ENCODE measurements around the gene APELA.

Gene APELA

GRCh38 chr4:164874789-164875188, 2.2 kb upstream of the APELA start:
- TF ChIP-seq EZH2phosphoT487 (IDR thresholded peaks at IDR 0.05; ENCODE audit: low read length): no peak
- TF ChIP-seq EZH2 (optimal IDR thresholded peaks at IDR 0.05; ENCODE audit: low read depth, low read length): no peak
- no peak for TF ChIP-seq CTCF (IDR thresholded peaks at IDR 0.05; ENCODE audit: low read length)

GRCh38 chr4:164880489-164881262, 3.7 kb downstream of the APELA start:
- H3K4me1 ChIP-seq (ENCODE audit: low read length): no peaks in the 10 kb centered on the region
- H3K79me2 ChIP-seq (ENCODE audit: low read length): no peaks in the 10 kb centered on the region
- DNase-seq: no peak
- no peaks in the 10 kb centered on the region for H4K20me1 ChIP-seq (ENCODE audit: insufficient read depth, low read length)
- H2AFZ ChIP-seq (ENCODE audit: low read length): no peak overlapping the region
- no peaks in the 10 kb centered on the region for H3K9me2 ChIP-seq (replicated peaks; ENCODE audit: insufficient read depth, low read length)
- H3K27ac ChIP-seq (ENCODE audit: low read length): no peak overlapping the region
- no peaks in the 10 kb centered on the region for H3K9me3 ChIP-seq (replicated peaks; ENCODE audit: insufficient read depth, low read length)
- no peak overlapping the region for H3K9ac ChIP-seq (ENCODE audit: low read length)
- H3K36me3 ChIP-seq (replicated peaks; ENCODE audit: insufficient read depth, low read length): no peaks in the 10 kb centered on the region
- H3K27me3 ChIP-seq (replicated peaks; ENCODE audit: insufficient read depth, low read length): no peaks in the 10 kb centered on the region
- H3K4me2 ChIP-seq (ENCODE audit: low read depth, low read length): no peak overlapping the region
- no peaks in the 10 kb centered on the region for H3F3A ChIP-seq (ENCODE audit: insufficient read depth, low read length)
- no peak overlapping the region for H3K4me3 ChIP-seq (ENCODE audit: low read length)
- TF ChIP-seq EZH2 (optimal IDR thresholded peaks at IDR 0.05; ENCODE audit: low read depth, low read length) (no peak), CTCF (IDR thresholded peaks at IDR 0.05; ENCODE audit: low read length) (no peak), EZH2phosphoT487 (IDR thresholded peaks at IDR 0.05; ENCODE audit: low read length) (no peak)

More at GRCh38 chr4:164874789-164875188, 2.2 kb upstream of the APELA start:
- H3F3A ChIP-seq (ENCODE audit: insufficient read depth, low read length): no peaks in the 10 kb centered on the region
- no peak overlapping the region for H3K27ac ChIP-seq (ENCODE audit: low read length)
- no peaks in the 10 kb centered on the region for H3K9me3 ChIP-seq (replicated peaks; ENCODE audit: insufficient read depth, low read length)
- no peak overlapping the region for H3K4me3 ChIP-seq (ENCODE audit: low read length)
- H3K36me3 ChIP-seq (replicated peaks; ENCODE audit: insufficient read depth, low read length): no peaks in the 10 kb centered on the region
- no peaks in the 10 kb centered on the region for H3K4me1 ChIP-seq (ENCODE audit: low read length)
- H3K27me3 ChIP-seq (replicated peaks; ENCODE audit: insufficient read depth, low read length): no peaks in the 10 kb centered on the region
- no peaks in the 10 kb centered on the region for H4K20me1 ChIP-seq (ENCODE audit: insufficient read depth, low read length)
- no peaks in the 10 kb centered on the region for H3K79me2 ChIP-seq (ENCODE audit: low read length)
- H3K9me2 ChIP-seq (replicated peaks; ENCODE audit: insufficient read depth, low read length): no peaks in the 10 kb centered on the region
- no peak for DNase-seq
- no peak overlapping the region for H2AFZ ChIP-seq (ENCODE audit: low read length)
- no peak overlapping the region for H3K9ac ChIP-seq (ENCODE audit: low read length)
- no peak overlapping the region for H3K4me2 ChIP-seq (ENCODE audit: low read depth, low read length)

GRCh38 chr4:164888096-164888715, 11.2 kb downstream of the APELA start:
- H3K9me3 ChIP-seq (replicated peaks; ENCODE audit: insufficient read depth, low read length): no peaks in the 10 kb centered on the region
- no peaks in the 10 kb centered on the region for H3K79me2 ChIP-seq (ENCODE audit: low read length)
- no peaks in the 10 kb centered on the region for H4K20me1 ChIP-seq (ENCODE audit: insufficient read depth, low read length)
- H3K4me2 ChIP-seq (ENCODE audit: low read depth, low read length): no peak overlapping the region
- TF ChIP-seq EZH2 (optimal IDR thresholded peaks at IDR 0.05; ENCODE audit: low read depth, low read length) (no peak), CTCF (IDR thresholded peaks at IDR 0.05; ENCODE audit: low read length) (no peak), EZH2phosphoT487 (IDR thresholded peaks at IDR 0.05; ENCODE audit: low read length) (no peak)
- H3K4me3 ChIP-seq (ENCODE audit: low read length): no peak overlapping the region
- H3K4me1 ChIP-seq (ENCODE audit: low read length): no peaks in the 10 kb centered on the region
- no peaks in the 10 kb centered on the region for H3K27me3 ChIP-seq (replicated peaks; ENCODE audit: insufficient read depth, low read length)
- no peak for DNase-seq
- H3K9ac ChIP-seq (ENCODE audit: low read length): no peak overlapping the region
- H2AFZ ChIP-seq (ENCODE audit: low read length): no peak overlapping the region
- H3K9me2 ChIP-seq (replicated peaks; ENCODE audit: insufficient read depth, low read length): no peaks in the 10 kb centered on the region
- no peaks in the 10 kb centered on the region for H3F3A ChIP-seq (ENCODE audit: insufficient read depth, low read length)
- no peaks in the 10 kb centered on the region for H3K36me3 ChIP-seq (replicated peaks; ENCODE audit: insufficient read depth, low read length)
- no peak overlapping the region for H3K27ac ChIP-seq (ENCODE audit: low read length)

Measured in MM.1S (cell line).